Airway epithelial cell (primary cell): ENCODE measurements around the gene COX10. TPM values are rescaled to one million over a fixed set of nuclear protein-coding genes. Genes with fewer than 3 reads are reported as not detected.

Experiments
- total RNA-seq: library from RNA; depleted of rRNA; stranded (reverse); fragments of >200 nt; gene quantifications from 2 replicates; pipeline ENCODE4 v1.2.3, GENCODE V29; 2015

The COX10 gene
- total RNA-seq = 16.7 and 24.3 TPM in 2 replicates

GRCh38 chr17:14069251-14070021, at the start of gene COX10:
Gene COX10, plus strand, starts transcription at chr17:14069504. Its CDS starts 102 bp downstream, at chr17:14069606.

GRCh38 chr17:14236762-14237161, 167.5 kb downstream of the COX10 start, which contains the start of gene CDRT15:
Gene CDRT15, minus strand, starts transcription at chr17:14236862. Its CDS starts 29 bp downstream, at chr17:14236833.

Other genes with a start within 250 kb of the COX10 start
- not detected in 2 replicates for gene CDRT15, start 167.4 kb downstream of the COX10 start, total RNA-seq
- gene HS3ST3B1, start 231.6 kb downstream of the COX10 start, total RNA-seq = 3.4 and 4.6 TPM in 2 replicates